Fibroblast of pulmonary artery (primary cell): Measurements from ENCODE around the gene TYW3.
"Not testable (repeated sequence)": the region's sequence is repeated elsewhere in the genome, so short reads cannot be mapped to it uniquely, and the experiment has no call there.

ENCODE experiments used
- DNase-seq: peaks from one replicate; pipeline ENCODE4 v3.0.0-alpha.2; 2010; ENCODE audit warnings: low read depth
- H3K4me3 ChIP-seq: replicated peaks from 2 replicates; pipeline ENCODE4 v1.5.1; 2011; ENCODE audit warnings: low read depth, mild to moderate bottlenecking, control low read depth, low read length, moderate library complexity
- TF ChIP-seq, protein P1 (sequence below): IDR thresholded peaks from 2 replicates; pipeline ENCODE4 v1.5.1; 2011; ENCODE audit warnings: mild to moderate bottlenecking, control low read depth, low read length, inconsistent platforms; ENCODE audit errors: missing control alignments

The TYW3 gene

GRCh38 chr1:74748960-74749359 lies 16.0 kb downstream of the TYW3 start:
- TF ChIP-seq, protein P1, sequence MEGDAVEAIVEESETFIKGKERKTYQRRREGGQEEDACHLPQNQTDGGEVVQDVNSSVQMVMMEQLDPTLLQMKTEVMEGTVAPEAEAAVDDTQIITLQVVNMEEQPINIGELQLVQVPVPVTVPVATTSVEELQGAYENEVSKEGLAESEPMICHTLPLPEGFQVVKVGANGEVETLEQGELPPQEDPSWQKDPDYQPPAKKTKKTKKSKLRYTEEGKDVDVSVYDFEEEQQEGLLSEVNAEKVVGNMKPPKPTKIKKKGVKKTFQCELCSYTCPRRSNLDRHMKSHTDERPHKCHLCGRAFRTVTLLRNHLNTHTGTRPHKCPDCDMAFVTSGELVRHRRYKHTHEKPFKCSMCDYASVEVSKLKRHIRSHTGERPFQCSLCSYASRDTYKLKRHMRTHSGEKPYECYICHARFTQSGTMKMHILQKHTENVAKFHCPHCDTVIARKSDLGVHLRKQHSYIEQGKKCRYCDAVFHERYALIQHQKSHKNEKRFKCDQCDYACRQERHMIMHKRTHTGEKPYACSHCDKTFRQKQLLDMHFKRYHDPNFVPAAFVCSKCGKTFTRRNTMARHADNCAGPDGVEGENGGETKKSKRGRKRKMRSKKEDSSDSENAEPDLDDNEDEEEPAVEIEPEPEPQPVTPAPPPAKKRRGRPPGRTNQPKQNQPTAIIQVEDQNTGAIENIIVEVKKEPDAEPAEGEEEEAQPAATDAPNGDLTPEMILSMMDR, result no peak
- H3K4me3 ChIP-seq, result no peak overlapping the region
- no peak for DNase-seq

DNA sequence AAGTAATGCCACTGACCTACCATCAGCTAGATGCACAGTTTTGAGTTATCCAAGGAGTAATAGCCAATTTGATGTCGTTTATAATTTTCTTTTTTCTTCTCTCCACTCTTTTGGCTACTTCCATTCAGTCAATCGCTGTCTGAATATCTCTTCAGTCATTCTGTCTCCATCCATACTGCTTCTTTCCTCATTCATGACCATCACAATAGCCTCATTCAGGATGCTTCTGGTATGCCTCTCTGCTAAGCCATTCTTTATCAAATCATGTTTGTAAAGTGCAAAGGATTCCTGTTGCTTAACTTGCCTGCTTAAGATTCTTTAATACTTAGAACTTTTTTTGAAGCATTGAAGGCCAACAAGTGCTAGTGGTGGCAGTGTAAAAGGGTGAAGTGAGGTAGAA lies 20.2 kb downstream of the TYW3 start:
- TF ChIP-seq, protein P1, result no peak
- DNase-seq, result no peak
- no peak overlapping the region for H3K4me3 ChIP-seq

GRCh38 chr1:74755475-74755874 lies 22.5 kb downstream of the TYW3 start:
- no peak overlapping the region for H3K4me3 ChIP-seq
- TF ChIP-seq, protein P1, result no peak
- no peak for DNase-seq

DNA sequence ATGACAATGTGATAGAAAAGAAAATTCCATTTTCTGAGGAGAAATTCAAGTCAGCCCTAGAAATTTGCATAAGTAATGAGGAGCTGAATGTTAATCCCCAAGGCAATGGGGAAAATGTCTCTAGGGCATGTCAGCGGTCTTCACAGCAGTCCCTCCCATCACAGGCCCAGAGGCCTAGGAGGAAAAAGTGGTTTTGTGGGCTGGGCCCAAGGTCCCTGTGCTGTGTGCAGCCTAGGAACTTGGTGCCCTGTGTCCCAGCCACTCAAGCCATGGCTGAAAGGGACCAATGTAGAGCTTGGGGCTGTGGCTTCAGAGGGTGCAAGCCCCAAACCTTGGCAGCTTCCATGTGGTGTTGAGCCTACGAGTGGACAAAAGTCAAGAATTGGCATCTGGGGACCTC lies 23.7 kb downstream of the TYW3 start:
- H3K4me3 ChIP-seq, DNase-seq: not testable (repeated sequence)

- H3K4me3 ChIP-seq, result no peak overlapping the region
- no peak for DNase-seq
- TF ChIP-seq, protein P1, result no peak
Measured at GRCh38 chr1:74763807-74764206, 30.9 kb downstream of the TYW3 start.

DNA sequence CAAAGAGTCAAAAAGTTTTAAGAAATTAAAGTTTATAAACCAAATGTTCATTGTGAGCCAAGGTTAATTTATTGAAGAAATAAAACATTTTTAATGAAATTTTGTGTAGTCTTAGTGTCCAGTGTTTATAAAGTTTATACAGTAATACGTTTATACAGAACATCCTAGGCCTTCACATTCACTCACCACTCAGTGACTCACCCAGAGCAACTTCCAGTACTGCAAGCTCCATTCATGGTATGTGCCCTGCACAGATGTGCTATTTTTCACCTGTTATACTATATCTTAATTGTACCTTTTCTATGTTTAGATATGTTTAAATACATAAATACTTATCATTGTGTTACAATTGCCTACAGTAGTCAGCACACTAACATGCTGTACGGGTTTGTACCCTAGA lies 33.6 kb downstream of the TYW3 start:
- TF ChIP-seq, protein P1, result no peak
- H3K4me3 ChIP-seq, result no peak overlapping the region
- DNase-seq, result no peak

GRCh38 chr1:74767490-74767889 lies 34.5 kb downstream of the TYW3 start:
- H3K4me3 ChIP-seq, result no peak overlapping the region
- TF ChIP-seq, protein P1, result peak; percentile 35
- peak; percentile 25 for DNase-seq
